SK-N-SH treated with all-trans-retinoic acid at 6 μM for 48 hours (cell line): ENCODE results near the gene ABCC5.

ENCODE experiments used
- GLIS3 ChIP-seq: fragments of 250-450 bp; sonication (Bioruptor Pico); IDR thresholded peaks from 2 replicates; pipeline ENCODE4 v1.5.0; 2020; ENCODE audit warnings: mild to moderate bottlenecking, moderate library complexity
- ISL1 ChIP-seq: fragments of 250-450 bp; sonication (Bioruptor Pico); IDR thresholded peaks from 2 replicates; pipeline ENCODE4 v2.1.2; 2022; ENCODE audit warnings: mild to moderate bottlenecking, moderate library complexity
- POU6F1 ChIP-seq: fragments of 250-450 bp; sonication (Bioruptor Pico); IDR thresholded peaks from 2 replicates; pipeline ENCODE4 v1.8.0; 2021; ENCODE audit warnings: low read depth, mild to moderate bottlenecking, moderate library complexity, borderline replicate concordance
- RARB ChIP-seq: fragments of 250-450 bp; sonication (Bioruptor Pico); IDR thresholded peaks from 2 replicates; pipeline ENCODE4 v1.8.0; 2021; ENCODE audit warnings: mild to moderate bottlenecking, moderate library complexity
- ZNF8 ChIP-seq: fragments of 450-650 bp; formaldehyde crosslinking; IDR thresholded peaks from 2 replicates; pipeline ENCODE4 v1.5.0; 2020; ENCODE audit warnings: mild to moderate bottlenecking, moderate library complexity

GRCh38 chr3:184058029-184058428, 40.3 kb upstream of the ABCC5 start:
- TF ChIP-seq POU6F1 (CRISPR knock-in tag) (no peak), GLIS3 (CRISPR knock-in tag) (no peak), RARB (no peak), ZNF8 (CRISPR knock-in tag) (no peak), ISL1 (CRISPR knock-in tag) (no peak)
